H1 (cell line): Measurements from ENCODE around the gene EPHB1.

Source experiments
- RAD21 ChIP-seq, 2 experiments: IDR thresholded peaks in 1 of 2; conservative IDR thresholded peaks in 1 of 2; 2 replicates each; pipeline ENCODE4 v1.6.1; 2011; ENCODE audit warnings: low read depth in 2 of 2, low read length in 2 of 2, improper control_type of control experiment in 1 of 2, inconsistent platforms in 1 of 2, mild to moderate bottlenecking in 1 of 2, moderate library complexity in 1 of 2
- ZNF274 ChIP-seq: IDR thresholded peaks from 2 replicates; pipeline ENCODE4 v1.7.0; 2012; ENCODE audit warnings: low read length, borderline replicate concordance; ENCODE audit errors: extremely low read depth

DNA sequence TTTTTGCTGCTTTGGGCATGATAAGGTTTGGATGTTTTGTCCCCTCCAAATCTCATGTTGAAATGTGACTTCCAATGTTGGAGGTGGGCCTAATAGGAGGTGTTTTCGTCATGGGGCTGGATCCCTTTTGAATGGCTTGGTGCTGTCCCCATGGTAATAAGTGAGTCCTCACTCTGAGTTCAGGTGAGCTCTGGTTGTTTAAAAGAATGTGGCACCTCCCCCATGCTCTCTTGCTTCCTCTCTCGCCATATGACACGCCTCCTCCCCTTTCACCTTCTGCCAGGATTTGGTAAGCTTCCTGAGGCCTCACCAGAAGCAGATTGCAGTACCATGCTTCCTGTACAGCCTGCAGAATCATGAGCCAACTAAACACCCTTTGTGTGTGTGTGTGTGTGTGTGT is 255.5 kb downstream of the EPHB1 start:
- TF ChIP-seq ZNF274 (no peak), RAD21 (IDR thresholded peaks at IDR 0.05 in 1 of 2, conservative IDR thresholded peaks at IDR 0.05 in 1 of 2; ENCODE audit: low read depth in 2 of 2, low read length in 2 of 2) (no peak)
